Gastrocnemius medialis (tissue), 4 donors: Measurements from ENCODE around the gene FST. TPM values are rescaled to one million over a fixed set of nuclear protein-coding genes. Genes with fewer than 3 reads are reported as not detected.

ENCODE experiments used
- ATAC-seq, 2 donors: fragments of 150-250 bp; one replicate each; pipeline ENCODE4 v1.9.1; 2016
- DNase-seq, 2 donors: peaks; one replicate each; pipeline ENCODE4 v3.0.0-alpha.2; 2019
- H3K27ac ChIP-seq, 4 donors: fragments of 200-600 bp; sonication (generic); 1 replicate in 1 of 4; 2 replicates in 3 of 4; pipeline ENCODE4 v1.5.1; 2016 to 2018; ENCODE audit warnings: mild to moderate bottlenecking in 2 of 4, moderate library complexity in 1 of 4
- H3K27me3 ChIP-seq, 3 donors: fragments of 200-600 bp; sonication (generic) in 2 of 3; 1 replicate in 1 of 3; 2 replicates in 2 of 3; pipeline versions ENCODE4 v1.5.1 to v1.6.0; 2016 to 2019; ENCODE audit warnings: mild to moderate bottlenecking in 1 of 3, moderate library complexity in 1 of 3
- H3K36me3 ChIP-seq, 2 donors: fragments of 200-600 bp; sonication (generic) in 1 of 2; one replicate each; pipeline ENCODE4 v1.5.1; 2017 to 2018
- H3K4me1 ChIP-seq, 2 donors: fragments of 200-600 bp; sonication (generic) in 1 of 2; one replicate each; pipeline ENCODE4 v1.5.1; 2016 to 2017; ENCODE audit warnings: mild to moderate bottlenecking in 2 of 2
- H3K4me3 ChIP-seq, 4 donors: fragments of 200-600 bp; sonication (generic) in 3 of 4; 1 replicate in 1 of 4; 2 replicates in 3 of 4; pipeline ENCODE4 v1.5.1; 2016 to 2019; ENCODE audit warnings: mild to moderate bottlenecking in 2 of 4
- H3K9me3 ChIP-seq, 3 donors: fragments of 200-600 bp; sonication (generic) in 2 of 3; 1 replicate in 1 of 3; 2 replicates in 2 of 3; pipeline ENCODE4 v1.5.1; 2016 to 2019
- CTCF ChIP-seq, 5 experiments: fragments of 450-650 bp in 3 of 5; fragments of 200-600 bp in 2 of 5; sonication (generic) in 2 of 5; IDR thresholded peaks in 4 of 5; conservative IDR thresholded peaks in 1 of 5; 1 replicate in 4 of 5; 2 replicates in 1 of 5; pipeline ENCODE4 v1.5.1; 2016 to 2019; ENCODE audit warnings: antibody characterized with exemption in 5 of 5, mild to moderate bottlenecking in 3 of 5, moderate library complexity in 3 of 5
- POLR2A ChIP-seq, 2 donors: fragments of 450-650 bp; IDR thresholded peaks; one replicate each; pipeline ENCODE4 v1.6.1; 2017; ENCODE audit warnings: antibody characterized with exemption in 2 of 2, mild to moderate bottlenecking in 2 of 2, moderate library complexity in 2 of 2
- in situ Hi-C, 4 donors: fragments of 200-750 bp; cut with MboI; loops; one replicate each; pipeline versions ENCODE4 v1.15.0 to v1.8.0; 2017; ENCODE audit warnings: low sequenced_read_pairs in 4 of 4
- intact Hi-C: fragments of 100-400 bp; cut with DNase I; formaldehyde crosslinking; loops from one replicate; pipeline ENCODE4 v1.15.1; 2023; ENCODE audit warnings: low total_unique reads
- total RNA-seq, 4 donors: library from RNA; depleted of rRNA; stranded (reverse); fragments of >200 nt; gene quantifications; one replicate each; pipeline versions ENCODE4 v1.1.0 to v1.2.3, GENCODE V29; 2016

FST gene
- total RNA-seq, 4 donors from 2014 or later = 2.0 to 3.4 (median 2.3) TPM

DNA sequence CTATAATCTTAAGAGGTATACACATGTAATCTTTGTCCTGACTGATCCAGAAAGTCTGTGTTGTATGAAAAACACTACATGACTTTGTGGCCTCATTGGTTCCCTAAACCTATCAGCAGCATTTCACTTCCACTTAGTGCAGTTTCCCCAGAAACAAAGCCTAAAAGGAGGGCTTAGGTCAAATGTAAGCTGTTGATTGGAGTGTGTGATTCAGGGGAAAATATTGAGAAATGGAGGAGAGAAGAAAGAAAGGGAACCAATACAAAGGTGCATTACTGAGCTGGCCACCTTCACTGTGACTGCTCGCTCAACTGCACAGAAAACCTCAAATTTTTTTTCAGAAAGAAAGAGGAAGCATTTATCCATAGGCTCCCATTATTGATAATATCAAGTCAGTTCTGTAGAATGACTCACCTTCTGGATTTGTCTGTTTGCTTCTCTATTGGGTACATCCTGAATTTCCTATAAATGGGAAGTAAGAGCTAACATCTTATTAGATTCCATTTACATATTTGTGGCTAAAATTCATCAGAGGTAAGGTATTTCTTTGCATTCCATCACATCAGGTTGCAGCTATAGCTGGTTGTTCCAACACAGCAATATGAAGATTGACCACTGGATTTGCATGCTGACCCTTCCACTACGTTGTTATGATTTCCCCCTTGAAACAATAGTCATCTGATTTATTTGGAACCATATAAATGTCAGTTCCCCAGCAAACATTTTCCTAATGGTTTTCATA lies 10.3 kb upstream of the FST start:
- DNase-seq = no peak
- TF ChIP-seq POLR2A (IDR thresholded peaks at IDR 0.05) = no peak
- TF ChIP-seq CTCF (IDR thresholded peaks at IDR 0.05 in 4 of 5, conservative IDR thresholded peaks at IDR 0.05 in 1 of 5) = no peak
- no peak for ATAC-seq
- no peaks in the 10 kb centered on the region for H3K36me3 ChIP-seq
- in situ Hi-C loops (loop anchor here in 3 of 4 donors (10.0 to 25.0 kb wide), 3 partner anchors 392 to 755 kb away; no protein-coding TSS in a partner anchor), intact Hi-C loops (loop anchor here (10.0 kb wide), 1 partner anchor 525 kb away; no protein-coding TSS in a partner anchor)
- no peak overlapping the region for H3K4me3 ChIP-seq
- H3K4me1 ChIP-seq = no peaks in the 10 kb centered on the region
- no peaks in the 10 kb centered on the region for H3K9me3 ChIP-seq
- no peaks in the 10 kb centered on the region for H3K27me3 ChIP-seq
- no peak overlapping the region for H3K27ac ChIP-seq

GRCh38 chr5:53472279-53472678 lies 8.2 kb upstream of the FST start:
- Histone ChIP-seq H3K9me3 (no peaks in the 10 kb centered on the region), H3K36me3 (no peaks in the 10 kb centered on the region), H3K27ac (no peak overlapping the region), H3K4me3 (no peak overlapping the region), H3K4me1 (no peaks in the 10 kb centered on the region), H3K27me3 (no peaks in the 10 kb centered on the region)
- in situ Hi-C loops = loop anchor here in 3 of 4 donors (10.0 to 25.0 kb wide), 3 partner anchors 390 to 753 kb away; no protein-coding TSS in a partner anchor
- no peak for TF ChIP-seq POLR2A (IDR thresholded peaks at IDR 0.05)
- no peak for TF ChIP-seq CTCF (IDR thresholded peaks at IDR 0.05 in 4 of 5, conservative IDR thresholded peaks at IDR 0.05 in 1 of 5)
- intact Hi-C loops = loop anchor here (10.0 kb wide), 1 partner anchor 523 kb away; no protein-coding TSS in a partner anchor
- DNase-seq = no peak
- ATAC-seq = no peak

DNA sequence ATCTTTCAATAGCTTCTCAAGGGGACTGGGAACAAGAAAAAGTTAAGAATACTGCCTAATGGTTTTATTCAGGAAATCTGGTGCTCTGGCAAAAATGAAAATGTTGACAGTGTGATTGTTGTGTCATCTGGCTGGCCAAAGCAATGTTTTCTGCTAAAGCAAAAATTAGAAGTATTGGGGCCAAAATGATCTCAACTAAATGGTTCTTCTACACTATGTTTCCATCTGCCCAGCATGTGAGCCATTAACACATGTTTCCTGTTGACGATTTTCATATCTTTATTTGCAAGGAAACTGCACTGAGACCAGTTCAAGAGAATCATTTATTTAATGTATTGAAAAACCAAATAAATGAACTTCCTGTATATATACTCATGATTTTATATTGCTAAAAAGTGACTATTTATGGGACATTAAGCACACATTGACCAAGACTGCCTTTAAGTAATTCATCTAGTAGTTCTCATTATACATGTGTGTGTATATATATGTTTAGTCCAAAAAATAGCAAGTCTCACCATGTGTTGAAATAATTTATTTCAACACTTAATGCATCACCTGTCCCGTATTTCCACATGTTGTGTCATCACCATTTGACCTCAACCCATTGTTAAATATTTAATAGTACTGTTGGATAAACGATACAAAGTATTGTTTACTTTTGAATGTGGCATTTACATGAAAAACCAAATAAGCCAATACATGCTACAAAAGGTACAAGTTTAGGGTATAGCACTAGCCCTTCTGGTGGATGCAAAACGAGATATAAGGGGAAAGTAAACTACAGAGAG lies 7.5 kb upstream of the FST start:
- ATAC-seq (no peak), DNase-seq (no peak)
- H3K27ac ChIP-seq = no peak overlapping the region
- intact Hi-C loops = loop anchor here (10.0 kb wide), 1 partner anchor 522 kb away; no protein-coding TSS in a partner anchor
- no peaks in the 10 kb centered on the region for H3K9me3 ChIP-seq
- no peak overlapping the region for H3K4me3 ChIP-seq
- H3K36me3 ChIP-seq = no peaks in the 10 kb centered on the region
- in situ Hi-C loops = loop anchor here in 3 of 4 donors (10.0 to 25.0 kb wide), 3 partner anchors 389 to 752 kb away; no protein-coding TSS in a partner anchor
- H3K4me1 ChIP-seq = no peaks in the 10 kb centered on the region
- H3K27me3 ChIP-seq = no peaks in the 10 kb centered on the region
- no peak for TF ChIP-seq CTCF (IDR thresholded peaks at IDR 0.05 in 4 of 5, conservative IDR thresholded peaks at IDR 0.05 in 1 of 5)
- no peak for TF ChIP-seq POLR2A (IDR thresholded peaks at IDR 0.05)

DNA sequence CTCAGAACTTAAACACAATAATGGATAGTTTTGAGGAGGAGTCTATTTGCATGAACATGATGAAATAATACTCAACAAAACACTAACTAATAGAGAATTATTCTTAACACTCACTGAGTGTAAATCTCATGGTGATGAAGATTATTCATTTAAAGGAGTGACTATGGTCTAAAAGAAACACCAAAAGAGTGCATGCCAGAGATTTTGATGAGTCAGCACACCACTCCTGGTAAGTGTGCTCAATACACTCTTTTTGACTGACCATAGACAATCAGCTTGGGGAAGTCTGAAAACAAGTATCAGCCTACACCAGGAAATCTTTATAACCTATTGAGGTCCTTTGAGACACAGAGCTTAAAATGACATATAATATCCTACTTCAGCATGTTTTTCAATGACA lies 6.8 kb upstream of the FST start:
- H3K27me3 ChIP-seq = no peaks in the 10 kb centered on the region
- H3K9me3 ChIP-seq = no peaks in the 10 kb centered on the region
- no peaks in the 10 kb centered on the region for H3K36me3 ChIP-seq
- no peak for TF ChIP-seq CTCF (IDR thresholded peaks at IDR 0.05 in 4 of 5, conservative IDR thresholded peaks at IDR 0.05 in 1 of 5)
- TF ChIP-seq POLR2A (IDR thresholded peaks at IDR 0.05) = no peak
- intact Hi-C loops = loop anchor here (10.0 kb wide), 1 partner anchor 521 kb away; no protein-coding TSS in a partner anchor
- H3K4me3 ChIP-seq = no peak overlapping the region
- no peak for ATAC-seq
- no peak for DNase-seq
- H3K27ac ChIP-seq = no peak overlapping the region
- H3K4me1 ChIP-seq = peaks cover 0 to under 1% of the 10 kb centered on the region in 2 donors
- in situ Hi-C loops = loop anchor here in 3 of 4 donors (10.0 to 25.0 kb wide), 3 partner anchors 389 to 751 kb away; no protein-coding TSS in a partner anchor
